HUES64 (cell line): ENCODE results near the gene AFTPH. TPM values are rescaled to one million over a fixed set of nuclear protein-coding genes. Genes with fewer than 3 reads are reported as not detected.

Experiments used
- H3K27ac ChIP-seq: 2 replicates; pipeline ENCODE4 v1.7.0; 2013; ENCODE audit warnings: low read depth, low read length, inconsistent platforms
- H3K27me3 ChIP-seq: 2 replicates; pipeline ENCODE4 v1.6.1; 2013; ENCODE audit warnings: mild to moderate bottlenecking, low read length; ENCODE audit not compliant: insufficient read depth
- H3K36me3 ChIP-seq: 2 replicates; pipeline ENCODE4 v1.6.1; 2013; ENCODE audit warnings: mild to moderate bottlenecking, low read length; ENCODE audit not compliant: insufficient read depth
- H3K4me1 ChIP-seq: 2 replicates; pipeline ENCODE4 v1.6.1; 2013; ENCODE audit warnings: mild to moderate bottlenecking, low read length, moderate library complexity; ENCODE audit not compliant: insufficient read depth
- H3K4me3 ChIP-seq: 2 replicates; pipeline ENCODE4 v1.5.1; 2013; ENCODE audit warnings: mild to moderate bottlenecking, low read length, moderate library complexity
- H3K9ac ChIP-seq: 2 replicates; pipeline ENCODE4 v1.6.1; 2013; ENCODE audit warnings: mild to moderate bottlenecking, low read depth, low read length
- H3K9me3 ChIP-seq: 2 replicates; pipeline ENCODE4 v1.6.1; 2013; ENCODE audit warnings: low read depth, low read length; ENCODE audit not compliant: insufficient read depth
- WGBS: fragments of 150-250, 120-280 bp; methylation state at CpG from one replicate; pipeline ENCODE4 v1.1.7; 2013; ENCODE audit warnings: missing lambda C conversion rate; 5-methylcytosine and 5-hydroxymethylcytosine counted together
- polyA plus RNA-seq, 2 experiments: library from polyadenylated mRNA; stranded (reverse); fragments of 50-300 nt; gene quantifications; one replicate each; pipeline ENCODE4 v1.2.3, GENCODE V29; 2013

The AFTPH gene, protein sequence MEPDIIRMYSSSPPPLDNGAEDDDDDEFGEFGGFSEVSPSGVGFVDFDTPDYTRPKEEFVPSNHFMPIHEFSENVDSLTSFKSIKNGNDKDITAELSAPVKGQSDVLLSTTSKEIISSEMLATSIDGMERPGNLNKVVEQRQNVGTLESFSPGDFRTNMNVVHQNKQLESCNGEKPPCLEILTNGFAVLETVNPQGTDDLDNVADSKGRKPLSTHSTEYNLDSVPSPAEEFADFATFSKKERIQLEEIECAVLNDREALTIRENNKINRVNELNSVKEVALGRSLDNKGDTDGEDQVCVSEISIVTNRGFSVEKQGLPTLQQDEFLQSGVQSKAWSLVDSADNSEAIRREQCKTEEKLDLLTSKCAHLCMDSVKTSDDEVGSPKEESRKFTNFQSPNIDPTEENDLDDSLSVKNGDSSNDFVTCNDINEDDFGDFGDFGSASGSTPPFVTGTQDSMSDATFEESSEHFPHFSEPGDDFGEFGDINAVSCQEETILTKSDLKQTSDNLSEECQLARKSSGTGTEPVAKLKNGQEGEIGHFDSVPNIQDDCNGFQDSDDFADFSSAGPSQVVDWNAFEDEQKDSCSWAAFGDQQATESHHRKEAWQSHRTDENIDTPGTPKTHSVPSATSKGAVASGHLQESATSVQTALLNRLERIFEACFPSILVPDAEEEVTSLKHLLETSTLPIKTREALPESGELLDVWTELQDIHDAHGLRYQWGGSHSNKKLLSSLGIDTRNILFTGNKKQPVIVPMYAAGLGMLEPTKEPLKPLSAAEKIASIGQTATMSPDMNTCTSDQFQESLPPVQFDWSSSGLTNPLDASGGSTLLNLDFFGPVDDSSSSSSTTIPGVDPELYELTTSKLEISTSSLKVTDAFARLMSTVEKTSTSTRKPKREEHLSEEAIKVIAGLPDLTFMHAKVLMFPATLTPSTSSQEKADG
- 10.8 TPM for polyA plus RNA-seq (2013, experiment 1 of 2)
- 12.9 TPM for polyA plus RNA-seq (2013, experiment 2 of 2)

GRCh38 chr2:64523666-64524603, at the start of gene AFTPH:
TSS of gene AFTPH (plus strand) at chr2:64524328. CDS start at chr2:64551475, 27,147 bp downstream.
- H3K36me3 ChIP-seq = no peaks in the 10 kb centered on the region
- peak within 1 kb of the TSS; percentile 73; the same call in 1 of the 2 replicates for H3K27ac ChIP-seq
- H3K9ac ChIP-seq = peak within 1 kb of the TSS; percentile 74
- peaks cover 5% of the 10 kb centered on the region; the same call in 1 of the 2 replicates for H3K27me3 ChIP-seq
- WGBS = under 1% methylated on average over 67 of the region's 67 CpGs
- H3K9me3 ChIP-seq = no peaks in the 10 kb centered on the region
- H3K4me3 ChIP-seq = peak within 1 kb of the TSS; percentile 91
- H3K4me1 ChIP-seq = peaks cover 13% of the 10 kb centered on the region; the same call in 1 of the 2 replicates

DNA sequence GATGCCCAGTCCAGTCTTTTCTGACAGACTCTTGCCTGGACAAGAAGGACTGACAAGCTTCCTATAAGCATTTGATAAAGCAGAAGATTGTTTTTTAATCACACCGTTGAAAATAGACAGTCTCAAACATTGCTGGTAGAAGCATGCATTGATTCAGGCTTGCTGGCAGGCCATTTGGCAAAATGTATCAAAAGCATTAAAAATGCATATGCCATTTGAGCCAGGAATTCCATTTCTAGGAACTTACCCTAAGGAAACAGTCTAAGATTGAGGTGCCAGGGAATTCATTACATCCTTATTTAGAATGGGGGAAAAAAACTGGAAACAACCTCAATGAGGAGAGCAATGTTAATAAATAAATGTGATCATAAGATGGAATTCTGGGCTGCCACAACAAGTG, 49.5 kb upstream of the AFTPH start:
- no peak overlapping the region for H3K9ac ChIP-seq
- H3K4me1 ChIP-seq = peaks cover 19% of the 10 kb centered on the region
- H3K27ac ChIP-seq = peak overlapping the region; percentile 58; the same call in 1 of the 2 replicates
- H3K9me3 ChIP-seq = no peaks in the 10 kb centered on the region
- WGBS = 90% methylated on average over 1 of the region's 1 CpG
- no peak overlapping the region for H3K4me3 ChIP-seq
- H3K36me3 ChIP-seq = no peaks in the 10 kb centered on the region
- no peaks in the 10 kb centered on the region for H3K27me3 ChIP-seq

GRCh38 chr2:64477037-64477436, 47.1 kb upstream of the AFTPH start:
- no peak overlapping the region for H3K9ac ChIP-seq
- no peak overlapping the region for H3K4me3 ChIP-seq
- H3K9me3 ChIP-seq = no peaks in the 10 kb centered on the region
- H3K36me3 ChIP-seq = no peaks in the 10 kb centered on the region
- peaks cover 10% of the 10 kb centered on the region; the same call in 1 of the 2 replicates for H3K4me1 ChIP-seq
- no peaks in the 10 kb centered on the region for H3K27me3 ChIP-seq
- H3K27ac ChIP-seq = no peak overlapping the region
- 86% methylated on average over 1 of the region's 1 CpG for WGBS

DNA sequence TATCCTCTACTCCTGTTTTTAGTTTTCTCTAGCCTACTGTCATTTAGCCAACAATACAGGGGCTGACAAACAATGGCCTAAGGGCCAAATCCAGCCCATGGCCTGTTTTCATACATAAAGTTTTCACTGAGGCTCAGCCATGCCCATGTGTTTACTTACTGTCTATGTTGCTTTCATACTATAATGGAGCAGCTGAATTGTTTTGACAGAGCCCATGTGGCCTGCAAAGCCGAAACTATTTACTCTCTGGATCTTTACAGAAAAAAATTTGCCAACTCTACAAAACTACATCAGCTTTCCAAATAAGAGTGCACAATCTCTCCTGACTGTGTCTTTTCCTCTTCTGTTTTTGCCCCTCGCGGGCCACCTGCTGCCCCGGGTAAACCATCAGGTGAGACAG, 46.1 kb upstream of the AFTPH start:
- no peak overlapping the region for H3K4me3 ChIP-seq
- H3K36me3 ChIP-seq = no peaks in the 10 kb centered on the region
- H3K27me3 ChIP-seq = no peaks in the 10 kb centered on the region
- H3K27ac ChIP-seq = no peak overlapping the region
- no peak overlapping the region for H3K9ac ChIP-seq
- WGBS = 95% methylated on average over 4 of the region's 4 CpGs
- H3K9me3 ChIP-seq = no peaks in the 10 kb centered on the region
- H3K4me1 ChIP-seq = peaks cover 15% of the 10 kb centered on the region

DNA sequence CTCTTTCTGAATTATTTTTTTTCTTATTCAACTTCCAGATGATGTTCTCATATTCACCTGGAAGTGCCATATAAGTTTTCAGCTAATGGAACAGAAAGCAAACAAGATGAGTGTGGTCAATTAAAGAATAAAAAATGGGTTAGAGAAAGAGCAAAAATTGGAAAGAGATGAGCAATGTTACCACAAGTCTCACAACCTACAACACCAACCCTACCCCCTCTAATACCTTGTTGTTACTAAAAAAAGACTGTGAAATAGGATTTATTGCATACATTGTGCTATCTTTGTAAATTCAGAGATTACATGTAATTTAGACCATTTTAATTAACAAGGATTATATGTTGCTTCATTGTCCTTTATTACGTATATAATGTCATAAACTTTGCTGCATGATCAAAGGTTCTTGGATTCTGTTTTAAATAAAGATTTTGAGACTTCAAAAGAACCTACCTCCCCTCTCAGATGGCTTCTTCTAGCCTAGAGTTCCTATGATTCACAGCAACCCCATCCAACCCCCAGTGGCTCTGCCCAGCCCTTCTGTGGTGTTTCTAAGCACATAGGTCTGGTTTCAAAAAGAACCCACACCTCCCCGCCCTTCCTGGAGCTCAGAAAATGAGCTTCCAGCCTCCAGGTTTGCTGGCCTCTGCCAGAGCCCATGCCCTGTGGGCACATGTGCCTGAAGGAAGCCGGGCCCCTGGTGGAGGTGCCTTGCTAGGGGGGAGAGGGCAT, 45.5 kb upstream of the AFTPH start:
- no peaks in the 10 kb centered on the region for H3K27me3 ChIP-seq
- no peak overlapping the region for H3K9ac ChIP-seq
- no peaks in the 10 kb centered on the region for H3K36me3 ChIP-seq
- 97% methylated on average over 3 of the region's 3 CpGs for WGBS
- H3K27ac ChIP-seq = no peak overlapping the region
- H3K4me1 ChIP-seq = peaks cover 16% of the 10 kb centered on the region
- no peak overlapping the region for H3K4me3 ChIP-seq
- H3K9me3 ChIP-seq = no peaks in the 10 kb centered on the region

GRCh38 chr2:64479259-64480117, 44.6 kb upstream of the AFTPH start:
- peaks cover 9% of the 10 kb centered on the region for H3K4me1 ChIP-seq
- no peaks in the 10 kb centered on the region for H3K27me3 ChIP-seq
- no peaks in the 10 kb centered on the region for H3K36me3 ChIP-seq
- 91% methylated on average over 10 of the region's 10 CpGs for WGBS
- H3K9ac ChIP-seq = no peak overlapping the region
- H3K9me3 ChIP-seq = no peaks in the 10 kb centered on the region
- no peak overlapping the region for H3K27ac ChIP-seq
- H3K4me3 ChIP-seq = no peak overlapping the region

DNA sequence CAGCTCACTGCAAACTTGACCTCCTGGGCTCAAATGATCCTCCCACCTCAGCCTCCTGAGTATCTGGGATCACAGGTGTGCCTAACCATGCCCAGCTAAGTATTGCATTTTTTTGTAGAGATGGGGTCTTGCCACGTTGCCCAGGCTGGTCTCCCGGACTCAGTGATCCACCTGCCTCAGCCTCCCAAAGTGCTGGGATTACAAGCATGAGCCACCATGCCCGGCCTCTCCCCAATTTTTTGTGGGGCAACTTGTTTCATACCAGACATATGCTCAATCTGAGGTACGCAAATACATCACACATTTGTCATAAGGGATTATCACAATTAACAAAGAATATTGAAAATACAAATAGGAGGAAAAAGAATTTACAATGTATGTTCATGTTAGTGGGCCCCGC, 42.5 kb upstream of the AFTPH start:
- Histone ChIP-seq H3K27me3 (no peaks in the 10 kb centered on the region), H3K4me3 (no peak overlapping the region), H3K9ac (no peak overlapping the region), H3K27ac (no peak overlapping the region), H3K4me1 (peaks cover 6% of the 10 kb centered on the region; the same call in 1 of the 2 replicates), H3K36me3 (no peaks in the 10 kb centered on the region), H3K9me3 (no peaks in the 10 kb centered on the region)
- WGBS = 94% methylated on average over 5 of the region's 5 CpGs

GRCh38 chr2:64482243-64482642, 41.9 kb upstream of the AFTPH start:
- no peak overlapping the region for H3K9ac ChIP-seq
- peaks cover 6% of the 10 kb centered on the region; the same call in 1 of the 2 replicates for H3K4me1 ChIP-seq
- H3K36me3 ChIP-seq = no peaks in the 10 kb centered on the region
- no peaks in the 10 kb centered on the region for H3K27me3 ChIP-seq
- no peaks in the 10 kb centered on the region for H3K9me3 ChIP-seq
- WGBS = 85% methylated on average over 1 of the region's 1 CpG
- no peak overlapping the region for H3K4me3 ChIP-seq
- H3K27ac ChIP-seq = no peak overlapping the region

DNA sequence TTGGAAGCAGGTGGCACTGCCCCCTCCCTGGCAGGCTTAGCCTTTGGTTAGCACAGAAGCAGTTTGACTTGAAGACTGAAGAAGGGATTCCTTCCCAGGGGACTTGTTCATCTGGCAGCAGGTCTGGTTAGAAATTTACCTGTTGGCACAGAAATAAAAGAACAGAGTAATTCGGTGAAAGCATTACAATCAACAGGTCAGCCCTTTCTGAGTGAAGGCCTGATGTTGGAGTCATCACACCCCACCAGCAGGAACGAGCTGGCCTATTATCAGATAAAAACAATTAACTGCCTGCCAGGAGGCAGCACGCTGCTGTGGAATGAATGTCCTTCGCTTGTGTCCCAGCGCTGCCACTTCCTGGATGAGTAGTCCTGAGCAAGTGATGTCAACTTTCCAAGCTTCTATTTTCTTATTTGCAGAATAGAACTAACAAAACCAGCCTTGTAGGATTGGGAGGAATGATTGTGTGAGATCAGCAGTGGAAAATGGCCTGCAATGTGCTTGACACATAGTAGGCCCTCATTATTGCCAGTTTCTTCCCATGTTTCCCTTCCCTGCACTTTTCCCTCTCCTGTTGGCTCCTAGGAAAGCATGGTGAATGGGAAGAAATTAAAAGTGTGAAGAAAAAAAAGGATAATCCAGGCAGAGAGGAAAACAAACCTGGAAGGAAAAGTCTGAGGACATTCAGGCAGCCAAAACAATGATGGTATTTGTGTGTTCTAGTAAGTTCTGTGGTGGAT, 41.2 kb upstream of the AFTPH start:
- Histone ChIP-seq H3K9ac (no peak overlapping the region), H3K4me3 (no peak overlapping the region), H3K27me3 (no peaks in the 10 kb centered on the region), H3K9me3 (no peaks in the 10 kb centered on the region), H3K27ac (no peak overlapping the region), H3K4me1 (peaks cover 6% of the 10 kb centered on the region; the same call in 1 of the 2 replicates), H3K36me3 (no peaks in the 10 kb centered on the region)
- WGBS = 62% methylated on average over 5 of the region's 5 CpGs
